ENCODE measurements around the gene TAF13.
"Not testable (repeated sequence)": the region's sequence is repeated elsewhere in the genome, so short reads cannot be mapped to it uniquely, and the experiment has no call there.

The TAF13 gene

DNA sequence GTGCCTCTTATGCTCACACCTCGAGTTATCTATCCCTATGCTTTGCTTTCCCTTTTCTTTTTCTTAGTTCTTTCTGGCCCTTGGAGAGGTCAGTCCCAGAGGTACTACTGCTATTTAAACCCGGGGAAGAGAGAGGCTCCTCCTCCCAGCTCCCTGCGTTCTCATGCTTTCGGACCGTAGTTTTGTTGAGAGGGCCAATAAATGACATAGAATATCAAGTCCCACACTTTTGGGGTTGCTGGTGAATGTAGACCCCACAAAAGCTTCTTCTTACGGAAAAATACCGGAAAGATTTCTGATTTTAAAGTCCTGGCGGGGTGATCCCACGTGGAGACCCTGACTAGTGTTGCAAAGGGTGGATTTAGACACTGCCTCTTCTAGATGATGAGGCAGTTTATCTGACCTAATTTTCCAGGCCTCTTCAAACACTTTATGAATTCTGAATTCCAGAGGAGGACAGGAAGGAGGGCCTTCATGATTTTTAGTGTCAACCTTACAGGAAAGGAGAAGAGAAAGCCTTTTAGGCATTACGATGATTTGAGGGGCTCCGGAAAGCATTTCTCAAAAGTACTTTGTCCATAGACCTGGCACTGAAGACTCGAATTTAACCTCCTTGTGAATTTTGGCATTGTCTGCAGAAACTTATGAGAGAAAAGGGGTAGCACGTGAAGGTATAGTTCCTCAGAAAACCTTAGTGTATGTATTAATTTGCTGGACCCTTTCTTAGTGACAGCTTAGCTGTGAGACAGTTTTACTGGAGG lies 15.5 kb upstream of the TAF13 start:
- no peak for DNase-seq

GRCh38 chr1:109090196-109091077 lies 14.6 kb upstream of the TAF13 start, which contains the start of gene TMEM167B:
TMEM167B (plus strand) TSS chr1:109090764; CDS start chr1:109090873, 109 bp downstream.
- DNase-seq, result peak; percentile 81

GRCh38 chr1:109089242-109090015 lies 13.6 kb upstream of the TAF13 start:
- DNase-seq, result no peak

DNA sequence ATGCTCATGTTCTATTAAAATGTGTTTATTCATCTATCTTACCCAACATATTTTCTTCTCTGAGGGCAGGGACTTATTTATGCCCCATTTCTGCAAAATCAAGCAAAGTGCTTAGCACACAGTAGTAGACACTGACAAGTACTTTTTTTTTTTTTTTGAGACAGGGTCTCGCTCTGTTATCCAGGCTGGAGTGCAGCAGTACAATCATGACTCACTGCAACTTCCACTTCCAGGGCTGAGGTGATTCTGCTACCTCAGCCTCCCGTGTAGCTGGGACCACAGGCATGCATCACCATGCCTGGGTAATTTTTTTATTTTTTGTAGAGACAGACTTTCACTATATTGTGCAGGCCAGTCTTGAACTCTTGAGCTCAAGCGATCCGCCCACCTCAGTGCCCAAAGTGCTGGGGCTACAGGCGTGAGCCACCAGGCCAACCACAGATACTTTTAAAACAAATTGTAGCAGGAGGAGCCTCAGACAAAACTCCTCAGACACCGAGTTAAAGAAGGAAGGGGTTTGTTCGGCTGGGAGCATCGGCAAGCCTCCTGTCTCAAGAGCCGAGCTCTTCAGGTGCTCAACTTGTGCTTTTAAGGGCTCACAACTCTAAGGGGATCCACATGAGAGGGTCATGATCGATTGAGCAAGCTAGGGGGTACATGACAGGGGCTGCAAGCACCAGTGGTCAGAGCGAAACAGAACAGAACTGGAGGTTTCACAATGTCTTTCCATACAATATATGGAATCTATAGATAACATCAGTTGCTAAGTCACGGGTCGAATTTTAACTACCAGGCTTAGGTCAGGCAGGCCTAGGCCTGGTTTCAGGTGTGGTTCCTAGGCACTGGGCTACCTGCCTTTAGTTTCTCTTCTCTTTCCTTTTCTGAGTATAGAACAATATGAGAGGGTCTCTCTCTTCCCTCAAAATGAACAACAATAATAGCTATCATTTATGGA lies 9.0 kb upstream of the TAF13 start:
- no peak for DNase-seq

DNA sequence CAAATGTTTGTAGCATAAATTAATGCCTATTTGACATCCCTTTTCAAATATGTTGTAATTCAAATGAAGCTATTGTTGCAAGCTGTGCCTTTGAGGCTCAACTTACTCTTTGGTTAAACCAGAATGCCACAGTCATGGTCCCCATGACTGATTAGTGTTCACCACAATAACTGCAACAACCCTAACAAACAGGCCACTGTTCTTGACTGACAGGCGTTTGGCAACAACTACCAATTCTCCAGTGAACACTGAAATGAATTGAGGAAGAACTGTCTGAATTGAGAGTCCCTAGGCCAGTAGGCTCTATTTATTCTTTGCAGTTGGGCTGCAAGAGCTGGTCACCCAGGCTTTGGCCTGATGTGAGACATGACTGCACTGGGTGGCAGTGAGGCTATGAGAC lies 8.1 kb upstream of the TAF13 start:
- DNase-seq, result no peak

DNA sequence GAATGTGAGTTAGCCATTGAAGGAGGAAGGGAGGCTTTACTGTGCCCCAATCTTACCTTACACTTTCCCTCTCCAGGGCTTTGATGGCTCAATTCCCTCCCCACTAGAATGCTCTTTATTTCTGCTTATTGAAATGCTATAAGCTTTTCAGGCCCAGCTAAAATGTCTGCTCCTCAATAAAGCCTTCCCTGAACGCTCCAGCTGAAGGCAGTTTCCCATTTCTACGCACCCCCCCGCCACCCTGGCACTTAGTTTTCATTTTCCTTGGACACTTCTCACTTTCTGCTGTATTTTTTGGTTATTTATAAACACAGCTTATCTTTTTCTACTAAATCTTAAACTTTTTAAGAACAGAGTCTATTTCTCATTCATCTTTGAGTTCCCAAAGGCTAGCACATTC lies 7.7 kb upstream of the TAF13 start:
- DNase-seq, result no peak

- DNase-seq, result no peak
Measured at GRCh38 chr1:109080441-109081082, 4.8 kb upstream of the TAF13 start.

DNA sequence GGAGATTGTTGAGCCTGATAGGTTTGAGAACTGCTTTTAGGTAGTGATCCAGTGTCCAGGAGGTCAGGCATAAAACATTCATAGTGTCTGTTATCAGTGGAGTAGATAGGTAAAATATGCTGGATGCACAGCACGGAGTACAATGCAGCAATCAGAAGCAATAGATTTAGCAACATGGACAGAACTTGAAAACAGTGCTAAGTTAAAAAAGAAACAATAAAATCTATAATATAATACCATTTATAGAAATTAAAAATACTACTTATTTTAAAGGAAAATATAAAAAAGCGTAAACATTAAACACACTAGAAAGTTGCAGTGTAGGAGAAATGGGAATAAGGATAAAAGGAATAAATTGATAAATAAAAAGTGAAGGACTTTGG lies 3.4 kb upstream of the TAF13 start:
- DNase-seq, result no peak

- no peak for DNase-seq
Measured at GRCh38 chr1:109078317-109078716, 2.5 kb upstream of the TAF13 start.

GRCh38 chr1:109069294-109069693 lies 6.5 kb downstream of the TAF13 start:
- DNase-seq, result no peak

- DNase-seq, result no peak
Measured at GRCh38 chr1:109067883-109068282, 7.9 kb downstream of the TAF13 start.

DNA sequence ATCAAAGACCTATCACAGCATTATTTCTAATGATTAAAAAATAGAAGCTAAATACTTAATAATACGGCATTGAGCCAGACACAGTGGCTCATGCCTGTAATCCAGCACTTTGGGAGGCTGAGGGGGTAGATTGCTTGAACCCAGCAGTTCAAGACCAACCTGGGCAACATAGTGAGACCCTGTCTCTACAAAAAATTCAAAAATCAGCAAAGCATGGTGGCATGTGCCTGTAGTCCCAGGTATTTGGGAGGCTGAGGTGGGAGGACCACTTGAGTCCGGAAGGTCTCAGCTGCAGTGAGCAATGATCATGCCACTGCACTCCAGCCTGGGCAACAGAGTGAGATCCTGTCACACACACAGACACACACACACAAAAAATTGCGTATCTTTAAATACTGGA lies 10.7 kb downstream of the TAF13 start:
- no peak for DNase-seq

DNA sequence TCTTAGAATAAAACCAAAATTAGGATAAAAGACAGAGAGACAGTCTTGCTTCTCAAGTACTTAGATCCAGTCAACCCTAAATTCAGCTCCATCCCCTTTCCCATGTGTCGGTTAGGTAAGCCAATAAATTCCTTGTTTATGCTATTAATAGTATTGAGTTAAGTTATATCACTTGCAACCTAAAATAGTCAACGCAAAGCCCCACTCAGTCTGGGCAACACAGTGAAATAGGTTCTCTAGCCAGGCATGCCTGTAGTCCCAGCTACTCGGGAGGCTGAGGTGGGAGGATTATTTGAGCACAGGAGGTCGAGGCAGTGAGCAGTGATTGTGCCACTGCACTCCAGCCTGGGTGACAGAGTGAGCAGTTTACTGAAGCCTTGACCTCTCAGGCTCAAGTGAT lies 14.6 kb downstream of the TAF13 start:
- DNase-seq, result no peak

DNA sequence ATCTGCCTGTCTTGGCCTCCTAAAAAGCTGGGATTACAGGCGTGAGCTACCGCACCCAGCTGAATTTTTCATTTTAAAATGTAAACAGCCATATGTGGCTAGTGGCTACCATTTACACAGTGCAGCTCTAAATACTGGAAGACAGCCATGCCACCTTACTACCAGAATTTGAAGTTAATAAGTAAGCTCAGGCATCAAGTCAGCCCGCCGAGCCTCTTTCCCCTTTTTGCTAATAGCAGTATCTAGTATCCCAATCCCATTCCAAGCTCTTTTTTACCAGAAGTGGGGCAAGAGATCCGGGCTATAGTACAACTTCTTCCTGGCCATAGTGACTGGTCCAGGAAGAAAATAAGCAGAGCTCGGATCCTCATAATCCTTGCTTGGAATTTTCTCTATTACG lies 15.1 kb downstream of the TAF13 start:
- DNase-seq, result no peak

DNA sequence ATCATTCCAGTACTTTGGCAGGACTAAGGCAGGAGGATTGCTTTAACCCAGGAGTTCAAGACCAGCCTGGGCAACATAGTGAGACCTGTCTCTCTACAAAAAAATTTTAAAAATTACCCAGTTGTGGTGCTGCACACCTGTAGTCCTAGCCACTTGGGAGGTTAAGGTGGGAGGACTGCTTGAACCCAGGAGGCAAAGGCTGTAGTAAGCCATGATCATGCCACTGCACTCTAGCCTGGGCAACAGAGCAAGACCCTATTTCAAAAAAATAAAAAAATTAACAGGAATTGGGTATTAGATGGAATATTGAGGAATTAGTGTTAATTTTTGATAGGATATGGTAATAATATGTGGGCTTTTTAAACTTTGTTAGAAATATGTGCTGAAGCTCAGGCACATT lies 16.8 kb downstream of the TAF13 start:
- DNase-seq, result no peak

GRCh38 chr1:109056064-109056463 lies 19.7 kb downstream of the TAF13 start:
- DNase-seq, result no peak

DNA sequence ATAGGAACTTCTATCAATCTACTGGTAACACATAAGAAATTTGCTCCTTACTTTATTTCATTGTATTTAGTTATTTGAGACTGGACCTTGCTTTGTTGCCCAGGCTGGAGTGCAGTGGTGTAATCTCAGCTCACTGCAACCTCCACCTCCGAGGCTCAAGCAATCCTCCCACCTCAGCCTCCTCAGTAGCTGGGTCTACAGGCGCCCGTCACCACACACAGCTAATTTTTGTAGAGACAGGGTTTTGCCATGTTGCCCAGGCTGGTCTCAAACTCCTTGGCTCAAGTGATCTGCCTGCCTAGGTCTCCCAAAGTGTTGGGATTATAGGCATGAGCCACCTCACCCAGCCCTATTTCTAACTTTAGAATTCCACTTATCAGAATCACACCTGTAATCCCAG lies 23.7 kb downstream of the TAF13 start:
- DNase-seq, result not testable (repeated sequence)

GRCh38 chr1:109050228-109050995 lies 25.4 kb downstream of the TAF13 start:
- DNase-seq, result no peak

- DNase-seq, result no peak
Measured at GRCh38 chr1:109048335-109048734, 27.5 kb downstream of the TAF13 start.

GRCh38 chr1:109047339-109047738 lies 28.5 kb downstream of the TAF13 start:
- no peak for DNase-seq

GRCh38 chr1:109046671-109047070 lies 29.1 kb downstream of the TAF13 start:
- DNase-seq, result no peak

Data from stimulated activated CD4-positive, alpha-beta T cell treated with anti-CD3 and anti-CD28 coated beads, Interleukin-12 subunit alpha, Interleukin-12 subunit beta, amount 100 ng/mL, for 4 hours (primary cell).